Loucy (cell line): ENCODE data around the gene KSR2.

ENCODE experiments used
- H2AFZ ChIP-seq: fragments of 200-600 bp; sonication (generic); 2 replicates; pipeline ENCODE4 v1.6.0; 2016; ENCODE audit warnings: antibody characterized with exemption, mild to moderate bottlenecking, low read length, moderate library complexity
- H3F3A ChIP-seq: fragments of 200-600 bp; 2 replicates; pipeline ENCODE4 v1.6.0; 2016; ENCODE audit warnings: antibody characterized with exemption, low read depth, mild to moderate bottlenecking
- H3K27me3 ChIP-seq: fragments of 200-600 bp; sonication (generic); 2 replicates; pipeline ENCODE4 v1.6.1; 2014; ENCODE audit warnings: low read length, mild to moderate bottlenecking; ENCODE audit not compliant: insufficient read depth, poor library complexity, severe bottlenecking
- H3K36me3 ChIP-seq: fragments of 200-600 bp; sonication (generic); 2 replicates; pipeline ENCODE4 v1.6.1; 2016; ENCODE audit warnings: low read length; ENCODE audit not compliant: insufficient read depth
- H3K4me1 ChIP-seq: fragments of 200-600 bp; sonication (generic); 2 replicates; pipeline ENCODE4 v1.5.1; 2014; ENCODE audit warnings: low read length, mild to moderate bottlenecking; ENCODE audit not compliant: insufficient read depth, poor library complexity, severe bottlenecking
- H3K4me2 ChIP-seq: fragments of 200-600 bp; sonication (generic); 2 replicates; pipeline ENCODE4 v1.6.0; 2014; ENCODE audit warnings: antibody characterized with exemption, low read length, low read depth, mild to moderate bottlenecking; ENCODE audit not compliant: poor library complexity, severe bottlenecking
- H3K4me3 ChIP-seq: fragments of 200-600 bp; sonication (generic); 2 replicates; pipeline ENCODE4 v1.5.1; 2014; ENCODE audit warnings: low read length, mild to moderate bottlenecking, mixed read lengths; ENCODE audit not compliant: poor library complexity, severe bottlenecking
- H3K79me2 ChIP-seq: fragments of 200-600 bp; sonication (generic); 2 replicates; pipeline ENCODE4 v1.6.1; 2014; ENCODE audit warnings: low read length; ENCODE audit not compliant: insufficient read depth
- H3K9ac ChIP-seq: fragments of 200-600 bp; sonication (generic); 2 replicates; pipeline ENCODE4 v1.6.0; 2014; ENCODE audit warnings: mild to moderate bottlenecking, low read depth, low read length, moderate library complexity; ENCODE audit not compliant: poor library complexity, severe bottlenecking
- H3K9me2 ChIP-seq: fragments of 200-600 bp; sonication (generic); replicated peaks from 2 replicates; pipeline ENCODE4 v1.6.1; 2016; ENCODE audit warnings: low read depth, low read length, mixed read lengths
- H3K9me3 ChIP-seq: fragments of 200-600 bp; sonication (generic); 2 replicates; pipeline ENCODE4 v1.6.1; 2014; ENCODE audit warnings: mild to moderate bottlenecking, antibody characterized with exemption, low read length, low read depth; ENCODE audit not compliant: insufficient read depth
- H4K20me1 ChIP-seq: fragments of 200-600 bp; sonication (generic); 2 replicates; pipeline ENCODE4 v1.6.0; 2014; ENCODE audit warnings: antibody characterized with exemption, low read length, mild to moderate bottlenecking; ENCODE audit not compliant: insufficient read depth, poor library complexity, severe bottlenecking
- EZH2phosphoT487 ChIP-seq: fragments of 200-600 bp; IDR thresholded peaks from 2 replicates; pipeline ENCODE4 v1.6.1; 2018; ENCODE audit warnings: antibody characterized with exemption, mild to moderate bottlenecking, moderate library complexity, borderline replicate concordance
- TF ChIP-seq, protein P1 (sequence below): fragments of 200-600 bp; sonication (generic); conservative IDR thresholded peaks from 2 replicates; pipeline ENCODE4 v1.5.1; 2014; ENCODE audit warnings: mild to moderate bottlenecking, antibody characterized with exemption, low read length

Gene KSR2

DNA sequence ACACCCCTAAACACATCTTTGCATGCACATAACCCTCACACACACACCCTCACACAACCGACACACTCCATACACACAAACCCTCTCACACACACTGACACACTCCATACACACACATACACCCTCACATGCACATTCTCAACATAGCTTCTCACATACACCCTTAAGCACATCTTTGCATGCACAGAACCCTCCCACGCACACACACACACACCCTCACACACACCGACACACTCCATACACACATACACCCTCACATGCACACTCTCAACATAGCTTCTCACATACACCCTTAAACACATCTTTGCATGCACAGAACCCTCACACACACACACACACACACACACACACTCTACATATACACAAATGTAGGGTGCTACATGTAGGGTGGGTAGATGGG is 534.9 kb downstream of the KSR2 start:
- H3F3A ChIP-seq: no peaks in the 10 kb centered on the region
- no peak overlapping the region for H3K4me3 ChIP-seq
- no peaks in the 10 kb centered on the region for H4K20me1 ChIP-seq
- no peaks in the 10 kb centered on the region for H3K9me3 ChIP-seq
- H3K4me1 ChIP-seq: no peaks in the 10 kb centered on the region
- H2AFZ ChIP-seq: no peak overlapping the region
- H3K79me2 ChIP-seq: no peaks in the 10 kb centered on the region
- no peak overlapping the region for H3K9ac ChIP-seq
- TF ChIP-seq, protein P1, sequence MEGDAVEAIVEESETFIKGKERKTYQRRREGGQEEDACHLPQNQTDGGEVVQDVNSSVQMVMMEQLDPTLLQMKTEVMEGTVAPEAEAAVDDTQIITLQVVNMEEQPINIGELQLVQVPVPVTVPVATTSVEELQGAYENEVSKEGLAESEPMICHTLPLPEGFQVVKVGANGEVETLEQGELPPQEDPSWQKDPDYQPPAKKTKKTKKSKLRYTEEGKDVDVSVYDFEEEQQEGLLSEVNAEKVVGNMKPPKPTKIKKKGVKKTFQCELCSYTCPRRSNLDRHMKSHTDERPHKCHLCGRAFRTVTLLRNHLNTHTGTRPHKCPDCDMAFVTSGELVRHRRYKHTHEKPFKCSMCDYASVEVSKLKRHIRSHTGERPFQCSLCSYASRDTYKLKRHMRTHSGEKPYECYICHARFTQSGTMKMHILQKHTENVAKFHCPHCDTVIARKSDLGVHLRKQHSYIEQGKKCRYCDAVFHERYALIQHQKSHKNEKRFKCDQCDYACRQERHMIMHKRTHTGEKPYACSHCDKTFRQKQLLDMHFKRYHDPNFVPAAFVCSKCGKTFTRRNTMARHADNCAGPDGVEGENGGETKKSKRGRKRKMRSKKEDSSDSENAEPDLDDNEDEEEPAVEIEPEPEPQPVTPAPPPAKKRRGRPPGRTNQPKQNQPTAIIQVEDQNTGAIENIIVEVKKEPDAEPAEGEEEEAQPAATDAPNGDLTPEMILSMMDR: no peak
- no peak for TF ChIP-seq EZH2phosphoT487
- H3K27me3 ChIP-seq: no peaks in the 10 kb centered on the region
- no peaks in the 10 kb centered on the region for H3K36me3 ChIP-seq
- H3K4me2 ChIP-seq: no peak overlapping the region
- no peaks in the 10 kb centered on the region for H3K9me2 ChIP-seq

DNA sequence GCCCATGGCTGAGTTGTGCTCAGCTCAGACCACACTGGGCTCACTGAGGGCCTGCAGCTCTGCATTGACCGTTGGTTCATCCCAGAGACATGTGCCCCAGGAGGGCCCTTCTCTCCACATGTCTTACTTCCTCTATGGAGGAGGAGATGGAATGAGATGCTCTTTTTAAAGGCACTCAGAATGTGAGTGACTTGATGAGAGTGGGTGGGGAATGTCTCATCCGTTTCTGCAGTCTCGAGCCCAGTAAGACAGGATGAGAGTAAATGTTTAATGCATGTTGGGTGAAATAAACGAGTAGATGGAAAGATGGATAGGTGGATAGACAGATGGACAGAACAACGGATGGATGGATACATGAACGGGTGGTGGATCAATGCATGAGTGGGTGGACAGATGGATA is 538.5 kb downstream of the KSR2 start:
- H3K4me2 ChIP-seq: no peak overlapping the region
- TF ChIP-seq EZH2phosphoT487: no peak
- no peaks in the 10 kb centered on the region for H3F3A ChIP-seq
- no peaks in the 10 kb centered on the region for H3K9me3 ChIP-seq
- H3K4me1 ChIP-seq: no peaks in the 10 kb centered on the region
- no peak overlapping the region for H2AFZ ChIP-seq
- no peaks in the 10 kb centered on the region for H3K27me3 ChIP-seq
- no peak overlapping the region for H3K4me3 ChIP-seq
- no peak overlapping the region for H3K9ac ChIP-seq
- H3K36me3 ChIP-seq: no peaks in the 10 kb centered on the region
- H3K9me2 ChIP-seq: no peaks in the 10 kb centered on the region
- no peaks in the 10 kb centered on the region for H4K20me1 ChIP-seq
- no peaks in the 10 kb centered on the region for H3K79me2 ChIP-seq

DNA sequence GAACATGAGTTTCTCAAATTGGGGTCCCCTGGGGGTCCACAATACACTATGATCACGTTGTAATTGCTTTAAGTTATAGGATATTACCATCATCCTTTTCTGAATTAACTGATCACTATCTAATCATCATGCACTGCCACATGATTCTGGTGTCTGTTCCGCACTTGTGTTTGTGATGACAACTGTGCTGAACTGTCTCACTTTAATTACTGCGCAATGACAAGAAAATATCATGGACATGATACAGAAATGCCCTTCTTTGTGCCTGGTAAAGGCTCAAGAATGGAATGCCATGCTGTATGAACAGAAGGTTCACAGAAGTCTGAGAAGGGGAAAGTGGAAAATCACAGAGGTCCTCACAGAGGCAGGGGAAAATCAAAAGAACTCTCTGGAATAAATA is 541.6 kb downstream of the KSR2 start:
- TF ChIP-seq, protein P1: no peak
- TF ChIP-seq EZH2phosphoT487: no peak
- Histone ChIP-seq H3K9ac (no peak overlapping the region), H3F3A (no peaks in the 10 kb centered on the region), H3K4me2 (no peak overlapping the region), H3K27me3 (no peaks in the 10 kb centered on the region), H2AFZ (no peak overlapping the region), H3K9me3 (no peaks in the 10 kb centered on the region), H3K9me2 (no peaks in the 10 kb centered on the region), H3K79me2 (no peaks in the 10 kb centered on the region), H4K20me1 (no peaks in the 10 kb centered on the region), H3K4me1 (no peaks in the 10 kb centered on the region), H3K4me3 (no peak overlapping the region), H3K36me3 (no peaks in the 10 kb centered on the region)

DNA sequence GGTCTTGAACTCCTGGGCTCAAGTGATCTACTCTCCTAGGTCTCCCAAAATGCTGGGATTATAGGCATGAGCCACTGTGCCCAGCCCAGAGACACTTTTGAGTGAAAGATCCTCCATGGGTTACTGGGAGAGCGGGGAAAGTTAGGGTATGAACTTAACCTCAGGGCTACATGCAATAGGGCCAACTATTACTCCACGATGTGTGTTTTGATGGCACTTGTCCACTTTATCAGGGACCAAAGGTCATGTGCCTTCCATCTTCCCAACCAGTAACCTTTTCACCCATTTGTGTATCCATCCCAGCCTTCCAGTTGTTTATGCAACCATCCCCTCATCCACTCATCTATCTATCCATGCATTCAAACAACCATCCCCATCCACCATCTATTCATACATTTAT is 546.8 kb downstream of the KSR2 start:
- no peaks in the 10 kb centered on the region for H4K20me1 ChIP-seq
- no peak overlapping the region for H2AFZ ChIP-seq
- H3K36me3 ChIP-seq: no peaks in the 10 kb centered on the region
- no peak overlapping the region for H3K9ac ChIP-seq
- no peak overlapping the region for H3K4me3 ChIP-seq
- no peaks in the 10 kb centered on the region for H3K9me3 ChIP-seq
- no peaks in the 10 kb centered on the region for H3K27me3 ChIP-seq
- H3K4me1 ChIP-seq: no peaks in the 10 kb centered on the region
- no peaks in the 10 kb centered on the region for H3K79me2 ChIP-seq
- no peaks in the 10 kb centered on the region for H3F3A ChIP-seq
- no peaks in the 10 kb centered on the region for H3K9me2 ChIP-seq
- TF ChIP-seq, protein P1: no peak
- no peak for TF ChIP-seq EZH2phosphoT487
- no peak overlapping the region for H3K4me2 ChIP-seq
